Vagina (tissue), 2 donors: ENCODE results near the gene EPHB4.

Experiments
- CTCF ChIP-seq, 3 experiments: fragments of 450-650 bp in 2 of 3; fragments of 200-600 bp in 1 of 3; sonication (generic) in 1 of 3; IDR thresholded peaks; one replicate each; pipeline ENCODE4 v1.5.1; 2017 to 2019; ENCODE audit warnings: antibody characterized with exemption in 3 of 3, mild to moderate bottlenecking in 2 of 3, moderate library complexity in 2 of 3
- POLR2A ChIP-seq, 2 donors: fragments of 450-650 bp; IDR thresholded peaks; one replicate each; pipeline ENCODE4 v1.6.1; 2017; ENCODE audit warnings: antibody characterized with exemption in 2 of 2, mild to moderate bottlenecking in 2 of 2, moderate library complexity in 2 of 2
- POLR2AphosphoS5 ChIP-seq, 2 donors: sonication (generic); formaldehyde crosslinking; IDR thresholded peaks; one replicate each; pipeline ENCODE4 v1.9.0; 2017; ENCODE audit warnings: antibody characterized with exemption in 2 of 2, mild to moderate bottlenecking in 2 of 2, low read depth in 1 of 2; ENCODE audit not compliant: insufficient read depth in 1 of 2

- TF ChIP-seq CTCF (IDR thresholded peaks at IDR 0.05) (no peak), POLR2A (IDR thresholded peaks at IDR 0.05) (no peak), POLR2AphosphoS5 (IDR thresholded peaks at IDR 0.05; ENCODE audit: insufficient read depth in 1 of 2, low read depth in 1 of 2) (no peak)
These were observed 39.4 kb upstream of the EPHB4 start for GRCh38 chr7:100866729-100867039.
